Astrocyte (in vitro differentiated cells and primary cell): ENCODE results near the gene MBTPS2.

Experiments used
- EZH2 ChIP-seq: IDR thresholded peaks from 2 replicates; pipeline ENCODE4 v1.6.1; 2012; ENCODE audit warnings: mild to moderate bottlenecking, low read length, inconsistent platforms; ENCODE audit not compliant: insufficient read depth
- TF ChIP-seq, protein P1 (sequence below): IDR thresholded peaks from 2 replicates; pipeline ENCODE4 v1.5.1; 2011; ENCODE audit warnings: low read depth, mild to moderate bottlenecking, inconsistent platforms, low read length, moderate library complexity; ENCODE audit not compliant: insufficient read depth

DNA sequence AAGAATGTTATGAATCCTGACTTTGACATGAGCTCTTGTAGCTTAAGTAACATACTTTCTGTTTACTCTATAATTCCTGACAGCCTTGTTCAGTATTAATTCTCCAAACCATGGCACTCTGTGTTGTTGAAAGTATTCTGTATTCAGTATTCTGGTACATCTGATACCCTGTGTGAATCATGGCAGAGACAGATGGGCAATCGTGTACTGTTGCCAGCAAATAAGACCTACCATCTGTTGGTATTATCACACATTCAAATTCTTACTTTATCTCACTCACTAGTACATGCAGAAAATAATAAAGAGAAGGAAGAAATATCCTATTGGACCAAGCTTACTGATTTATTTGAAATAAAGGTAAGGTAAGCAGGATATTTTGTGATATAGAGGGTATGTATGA lies 7.9 kb downstream of the MBTPS2 start:
- TF ChIP-seq, protein P1, sequence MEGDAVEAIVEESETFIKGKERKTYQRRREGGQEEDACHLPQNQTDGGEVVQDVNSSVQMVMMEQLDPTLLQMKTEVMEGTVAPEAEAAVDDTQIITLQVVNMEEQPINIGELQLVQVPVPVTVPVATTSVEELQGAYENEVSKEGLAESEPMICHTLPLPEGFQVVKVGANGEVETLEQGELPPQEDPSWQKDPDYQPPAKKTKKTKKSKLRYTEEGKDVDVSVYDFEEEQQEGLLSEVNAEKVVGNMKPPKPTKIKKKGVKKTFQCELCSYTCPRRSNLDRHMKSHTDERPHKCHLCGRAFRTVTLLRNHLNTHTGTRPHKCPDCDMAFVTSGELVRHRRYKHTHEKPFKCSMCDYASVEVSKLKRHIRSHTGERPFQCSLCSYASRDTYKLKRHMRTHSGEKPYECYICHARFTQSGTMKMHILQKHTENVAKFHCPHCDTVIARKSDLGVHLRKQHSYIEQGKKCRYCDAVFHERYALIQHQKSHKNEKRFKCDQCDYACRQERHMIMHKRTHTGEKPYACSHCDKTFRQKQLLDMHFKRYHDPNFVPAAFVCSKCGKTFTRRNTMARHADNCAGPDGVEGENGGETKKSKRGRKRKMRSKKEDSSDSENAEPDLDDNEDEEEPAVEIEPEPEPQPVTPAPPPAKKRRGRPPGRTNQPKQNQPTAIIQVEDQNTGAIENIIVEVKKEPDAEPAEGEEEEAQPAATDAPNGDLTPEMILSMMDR = no peak
- no peak for TF ChIP-seq EZH2
